HCT116 (cell line): Measurements from ENCODE around the gene FAM3B. TPM values are rescaled to one million over a fixed set of nuclear protein-coding genes. Genes with fewer than 3 reads are reported as not detected.

Experiments used
- ATAC-seq: fragments of 200-7000 bp; cut with Tn5 transposase; 2 replicates; pipeline ENCODE4 v1.9.1; 2020; ENCODE audit warnings: mild to moderate bottlenecking, moderate library complexity
- BruUV-seq: library from RNA; stranded (reverse); fragments of 400-500 nt; replicated peaks from 2 replicates; lab custom pipeline; 2021; lab: Mats Ljungman, UMichigan
- CTCF ChIA-PET: fragments of 300-600 bp; sonication (Branson Sonifier 250); formaldehyde crosslinking; loops from one replicate; lab custom pipeline; 2021; ENCODE audit warnings: antibody characterized with exemption; lab: Charles Lee
- POLR2A ChIA-PET: fragments of 300-600, 350-600 bp; sonication (Branson Sonifier 250); formaldehyde crosslinking; loops from one replicate; lab custom pipeline; 2021; ENCODE audit warnings: antibody characterized with exemption; lab: Charles Lee
- RAD21 ChIA-PET, 2 experiments: fragments of 300-600 bp; sonication (Branson Sonifier 250); formaldehyde crosslinking; loops; one replicate each; lab custom pipeline; 2023; ENCODE audit warnings: low total read pairs in 2 of 2; ENCODE audit not compliant: uncharacterized antibody in 2 of 2, unreplicated experiment in 2 of 2, low non-redundant PET in 1 of 2; lab: Charles Lee
- DNase-seq: peaks from one replicate; pipeline ENCODE4 v3.0.0-alpha.2; 2010; ENCODE audit warnings: low read depth, low spot score
- H2AFZ ChIP-seq: fragments of 200-600 bp; shearing (Covaris generic), sonication (generic); 2 replicates; pipeline ENCODE4 v1.6.1; 2017; ENCODE audit warnings: low read depth, mixed run types, mixed read lengths, antibody characterized with exemption, low read length; ENCODE audit not compliant: poor library complexity, severe bottlenecking
- H3K27ac ChIP-seq: 2 replicates; pipeline ENCODE4 v1.5.1; 2012; ENCODE audit warnings: low read depth, low read length
- H3K27me3 ChIP-seq: fragments of 200-600 bp; sonication (generic); 2 replicates; pipeline ENCODE4 v1.6.1; 2016; ENCODE audit warnings: mixed run types, low read length, mixed read lengths; ENCODE audit not compliant: insufficient read depth
- H3K36me3 ChIP-seq, 2 experiments: fragments of 200-500 bp in 1 of 2; fragments of 200-600 bp in 1 of 2; sonication (Bioruptor generic) in 1 of 2; sonication (generic) in 1 of 2; 2 replicates each; pipeline versions ENCODE4 v1.5.1 to v1.6.1; 2014 to 2016; ENCODE audit warnings: low read length in 2 of 2, inconsistent platforms in 1 of 2, mixed read lengths in 1 of 2, mixed run types in 1 of 2; ENCODE audit not compliant: insufficient read depth in 2 of 2, control insufficient read depth in 1 of 2
- H3K4me1 ChIP-seq, 2 experiments: fragments of 200-600 bp in 1 of 2; sonication (generic) in 1 of 2; 2 replicates each; pipeline versions ENCODE4 v1.5.1 to v1.6.1; 2012 to 2017; ENCODE audit warnings: low read length in 2 of 2, inconsistent platforms in 1 of 2, mild to moderate bottlenecking in 1 of 2, mixed read lengths in 1 of 2, mixed run types in 1 of 2, moderate library complexity in 1 of 2; ENCODE audit not compliant: insufficient read depth in 2 of 2, control insufficient read depth in 1 of 2
- H3K4me2 ChIP-seq: fragments of 200-600 bp; sonication (generic); 2 replicates; pipeline ENCODE4 v1.6.1; 2017; ENCODE audit warnings: mixed run types, low read length, mixed read lengths
- H3K4me3 ChIP-seq, 2 experiments: fragments of 200-600 bp in 1 of 2; sonication (generic) in 1 of 2; replicated peaks in 1 of 2; 2 replicates each; pipeline ENCODE4 v1.5.1; 2011 to 2016; ENCODE audit warnings: low read length in 2 of 2, control low read depth in 1 of 2, low read depth in 1 of 2, mild to moderate bottlenecking in 1 of 2, mixed read lengths in 1 of 2, mixed run types in 1 of 2
- H3K79me2 ChIP-seq: fragments of 200-600 bp; sonication (generic); 2 replicates; pipeline ENCODE4 v1.6.1; 2017; ENCODE audit warnings: mild to moderate bottlenecking, mixed run types, low read length, moderate library complexity, mixed read lengths; ENCODE audit not compliant: insufficient read depth
- H3K9ac ChIP-seq: fragments of 200-600 bp; sonication (generic); 2 replicates; pipeline ENCODE4 v1.6.1; 2016; ENCODE audit warnings: low read length, mixed read lengths
- H3K9me2 ChIP-seq: fragments of 200-600 bp; sonication (generic), shearing (Covaris generic); 2 replicates; pipeline ENCODE4 v1.6.1; 2017; ENCODE audit warnings: mixed run types, mild to moderate bottlenecking, moderate library complexity; ENCODE audit not compliant: insufficient read depth
- H3K9me3 ChIP-seq, 2 experiments: fragments of 200-500 bp in 1 of 2; fragments of 200-600 bp in 1 of 2; sonication (Bioruptor generic) in 1 of 2; sonication (generic) in 1 of 2; 2 replicates each; pipeline ENCODE4 v1.6.1; 2014 to 2017; ENCODE audit warnings: low read length in 2 of 2, mixed read lengths in 2 of 2, inconsistent platforms in 1 of 2, low read depth in 1 of 2, mild to moderate bottlenecking in 1 of 2, mixed run types in 1 of 2, moderate library complexity in 1 of 2; ENCODE audit not compliant: control insufficient read depth in 1 of 2, insufficient read depth in 1 of 2
- H4K20me1 ChIP-seq: fragments of 200-600 bp; sonication (generic), shearing (Covaris generic); 2 replicates; pipeline ENCODE4 v1.6.1; 2017; ENCODE audit warnings: mixed run types, mild to moderate bottlenecking, moderate library complexity; ENCODE audit not compliant: insufficient read depth
- CBX3 ChIP-seq: IDR thresholded peaks from 2 replicates; pipeline ENCODE4 v1.6.1; 2012; ENCODE audit warnings: low read depth
- ELF1 ChIP-seq: IDR thresholded peaks from 2 replicates; pipeline ENCODE4 v1.6.1; 2012; ENCODE audit warnings: low read depth, borderline replicate concordance
- EZH2 ChIP-seq: fragments of 200-600 bp; sonication (generic); IDR thresholded peaks from 2 replicates; pipeline ENCODE4 v1.6.1; 2017; ENCODE audit warnings: antibody characterized with exemption, mixed run types
- EZH2phosphoT487 ChIP-seq: fragments of 200-600 bp; IDR thresholded peaks from 2 replicates; pipeline ENCODE4 v1.6.1; 2018; ENCODE audit warnings: antibody characterized with exemption, borderline replicate concordance
- FOSL1 ChIP-seq: IDR thresholded peaks from 2 replicates; pipeline ENCODE4 v1.6.1; 2012; ENCODE audit warnings: low read depth
- JUND ChIP-seq: IDR thresholded peaks from 2 replicates; pipeline ENCODE4 v1.6.1; 2012
- POLR2A ChIP-seq: IDR thresholded peaks from 2 replicates; pipeline ENCODE4 v1.7.0; 2011; ENCODE audit warnings: borderline replicate concordance; ENCODE audit not compliant: insufficient read depth, insufficient read length; ENCODE audit errors: extremely low read depth
- POLR2AphosphoS5 ChIP-seq: IDR thresholded peaks from 2 replicates; pipeline ENCODE4 v1.6.1; 2011; ENCODE audit warnings: mild to moderate bottlenecking, low read depth, low read length, moderate library complexity
- REST ChIP-seq: IDR thresholded peaks from 2 replicates; pipeline ENCODE4 v1.6.1; 2012; ENCODE audit warnings: low read depth
- SP1 ChIP-seq: IDR thresholded peaks from 2 replicates; pipeline ENCODE4 v1.6.1; 2012; ENCODE audit warnings: low read depth
- SRF ChIP-seq: IDR thresholded peaks from 2 replicates; pipeline ENCODE4 v1.6.1; 2012; ENCODE audit warnings: low read depth
- ZNF274 ChIP-seq: fragments of 200-500 bp; sonication (Bioruptor generic); IDR thresholded peaks from 2 replicates; pipeline ENCODE4 v1.6.1; 2014; ENCODE audit warnings: mild to moderate bottlenecking, low read depth, low read length, inconsistent platforms
- intact Hi-C: fragments of 100-400 bp; cut with micrococcal nuclease; formaldehyde crosslinking; loops from 2 replicates; pipeline ENCODE4 v1.10.0; 2022
- total RNA-seq: library from RNA; stranded (reverse); gene quantifications from one replicate; pipeline ENCODE4 v1.2.1, GENCODE V29; 2021; ENCODE audit not compliant: unreplicated experiment

Gene FAM3B
- total RNA-seq, 1 experiment from 2014 or later, result not detected

DNA sequence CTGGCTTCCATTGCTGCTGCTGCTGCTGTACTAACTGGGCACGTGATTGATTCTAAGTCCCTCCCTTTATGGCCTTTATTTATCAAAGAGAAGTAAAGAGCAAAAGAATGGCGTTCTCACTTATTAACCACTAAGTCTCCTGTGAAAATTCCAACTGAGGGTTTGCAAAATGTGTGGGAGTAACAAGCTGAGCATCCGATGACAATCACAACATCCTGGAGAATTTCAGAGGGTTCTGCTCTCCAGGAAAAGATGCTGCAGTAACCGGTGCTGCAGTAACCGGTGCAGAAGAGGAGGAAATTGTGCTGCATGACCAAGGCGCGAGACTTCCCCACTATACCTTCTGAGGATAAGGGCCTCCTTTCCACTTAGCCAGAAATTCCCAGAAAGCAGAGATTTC is 32.5 kb downstream of the FAM3B start:
- no peaks in the 10 kb centered on the region for H3K9me2 ChIP-seq
- no TSS peak for BruUV-seq
- H3K79me2 ChIP-seq, result no peaks in the 10 kb centered on the region
- CTCF ChIA-PET, result no interaction called here
- intact Hi-C loops, result no loop called here
- H3K36me3 ChIP-seq, result no peaks in the 10 kb centered on the region
- no peaks in the 10 kb centered on the region for H3K4me1 ChIP-seq
- H3K9ac ChIP-seq, result no peak overlapping the region
- no peak for DNase-seq
- no peak overlapping the region for H2AFZ ChIP-seq
- RAD21 ChIA-PET, result no interaction called here
- POLR2A ChIA-PET, result no interaction called here
- no peak overlapping the region for H3K4me3 ChIP-seq
- no peaks in the 10 kb centered on the region for H4K20me1 ChIP-seq
- ATAC-seq, result no peak
- TF ChIP-seq POLR2A (no peak), SP1 (no peak), EZH2phosphoT487 (no peak), ELF1 (no peak), CBX3 (no peak), POLR2AphosphoS5 (no peak), FOSL1 (no peak), SRF (no peak), EZH2 (no peak), ZNF274 (no peak), REST (no peak), JUND (no peak)
- H3K27me3 ChIP-seq, result peaks cover 39% of the 10 kb centered on the region
- no peak overlapping the region for H3K4me2 ChIP-seq
- no peak overlapping the region for H3K27ac ChIP-seq
- no peaks in the 10 kb centered on the region for H3K9me3 ChIP-seq
